Subcutaneous adipose tissue (tissue), 4 donors: Measurements from ENCODE around the gene BANF2. TPM values are rescaled to one million over a fixed set of nuclear protein-coding genes. Genes with fewer than 3 reads are reported as not detected.

Experiments used
- CTCF ChIP-seq: fragments of 450-650 bp; IDR thresholded peaks from one replicate; pipeline ENCODE4 v1.5.1; 2016; ENCODE audit warnings: low read depth, mild to moderate bottlenecking, control low read depth, antibody characterized with exemption, moderate library complexity
- total RNA-seq, 4 donors: library from RNA; depleted of rRNA; stranded (reverse); fragments of >200 nt; gene quantifications; one replicate each; pipeline ENCODE4 v1.1.0, GENCODE V29; 2016

The BANF2 gene
- total RNA-seq, 4 donors from 2014 or later = not detected

- TF ChIP-seq CTCF = no peak
These were observed 58.7 kb downstream of the BANF2 start for GRCh38 chr20:17758512-17758911.

GRCh38 chr20:17759449-17759848 lies 59.7 kb downstream of the BANF2 start:
- no peak for TF ChIP-seq CTCF

GRCh38 chr20:17761604-17762003 lies 61.8 kb downstream of the BANF2 start:
- TF ChIP-seq CTCF = no peak

- no peak for TF ChIP-seq CTCF
These were observed 62.6 kb downstream of the BANF2 start for GRCh38 chr20:17762243-17762872.

- no peak for TF ChIP-seq CTCF
These were observed 63.2 kb downstream of the BANF2 start for GRCh38 chr20:17762873-17763557.

- TF ChIP-seq CTCF = no peak
These were observed 65.3 kb downstream of the BANF2 start for GRCh38 chr20:17765017-17765416.

GRCh38 chr20:17765584-17765983 lies 65.8 kb downstream of the BANF2 start:
- no peak for TF ChIP-seq CTCF
